Measurements from ENCODE around the gene CLIP3. TPM values are rescaled to one million over a fixed set of nuclear protein-coding genes. Genes with fewer than 3 reads are reported as not detected.
A peak's percentile ranks its signal among the peaks of the same experiment; 100 is the strongest.

The CLIP3 gene
- total RNA-seq, 4 donors from 2014 or later: 2.2 to 3.0 (median 2.7) TPM

DNA sequence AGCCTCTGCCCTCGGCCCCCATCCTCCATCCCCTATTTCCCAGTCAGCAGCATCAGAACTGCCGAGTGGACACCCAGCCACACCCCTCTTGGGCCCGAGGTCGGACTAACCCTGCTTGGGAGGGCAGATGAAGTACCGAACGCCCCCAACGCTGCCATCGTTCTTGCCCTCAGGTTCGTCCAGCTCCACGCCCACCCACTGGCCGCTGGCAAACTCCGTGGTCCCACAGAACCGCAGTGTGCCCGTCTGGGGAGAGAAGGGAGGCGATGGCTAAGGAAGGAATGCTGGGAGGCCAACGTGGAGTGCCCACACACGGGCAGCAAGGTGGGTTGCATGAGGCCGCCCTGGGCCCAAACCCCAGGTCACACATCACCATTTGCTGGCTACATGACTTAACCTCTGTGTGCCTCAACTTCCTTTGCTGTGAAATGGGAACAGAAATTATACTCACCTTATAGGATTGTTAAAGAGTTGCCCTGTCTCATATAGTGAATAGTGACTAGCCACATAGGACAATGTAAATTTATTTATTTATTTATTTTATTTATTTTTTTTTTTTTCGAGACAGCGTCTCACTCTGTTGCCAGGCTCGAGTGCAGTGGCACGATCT lies 13.5 kb downstream of the CLIP3 start:
- Histone ChIP-seq H3K36me3 (peaks cover 37% of the 10 kb centered on the region), H3K27ac (no peak overlapping the region), H3K4me3 (no peak overlapping the region), H3K27me3 (no peaks in the 10 kb centered on the region), H3K9me3 (no peaks in the 10 kb centered on the region), H3K4me1 (peaks cover 8% of the 10 kb centered on the region)
- WGBS: 94% methylated on average over 16 of the region's 22 CpGs
- TF ChIP-seq POLR2A (IDR thresholded peaks at IDR 0.05): no peak
- TF ChIP-seq, protein P1, sequence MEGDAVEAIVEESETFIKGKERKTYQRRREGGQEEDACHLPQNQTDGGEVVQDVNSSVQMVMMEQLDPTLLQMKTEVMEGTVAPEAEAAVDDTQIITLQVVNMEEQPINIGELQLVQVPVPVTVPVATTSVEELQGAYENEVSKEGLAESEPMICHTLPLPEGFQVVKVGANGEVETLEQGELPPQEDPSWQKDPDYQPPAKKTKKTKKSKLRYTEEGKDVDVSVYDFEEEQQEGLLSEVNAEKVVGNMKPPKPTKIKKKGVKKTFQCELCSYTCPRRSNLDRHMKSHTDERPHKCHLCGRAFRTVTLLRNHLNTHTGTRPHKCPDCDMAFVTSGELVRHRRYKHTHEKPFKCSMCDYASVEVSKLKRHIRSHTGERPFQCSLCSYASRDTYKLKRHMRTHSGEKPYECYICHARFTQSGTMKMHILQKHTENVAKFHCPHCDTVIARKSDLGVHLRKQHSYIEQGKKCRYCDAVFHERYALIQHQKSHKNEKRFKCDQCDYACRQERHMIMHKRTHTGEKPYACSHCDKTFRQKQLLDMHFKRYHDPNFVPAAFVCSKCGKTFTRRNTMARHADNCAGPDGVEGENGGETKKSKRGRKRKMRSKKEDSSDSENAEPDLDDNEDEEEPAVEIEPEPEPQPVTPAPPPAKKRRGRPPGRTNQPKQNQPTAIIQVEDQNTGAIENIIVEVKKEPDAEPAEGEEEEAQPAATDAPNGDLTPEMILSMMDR (IDR thresholded peaks at IDR 0.05): no peak
- DNase-seq (ENCODE audit: low spot score in 2 of 2): no peak

DNA sequence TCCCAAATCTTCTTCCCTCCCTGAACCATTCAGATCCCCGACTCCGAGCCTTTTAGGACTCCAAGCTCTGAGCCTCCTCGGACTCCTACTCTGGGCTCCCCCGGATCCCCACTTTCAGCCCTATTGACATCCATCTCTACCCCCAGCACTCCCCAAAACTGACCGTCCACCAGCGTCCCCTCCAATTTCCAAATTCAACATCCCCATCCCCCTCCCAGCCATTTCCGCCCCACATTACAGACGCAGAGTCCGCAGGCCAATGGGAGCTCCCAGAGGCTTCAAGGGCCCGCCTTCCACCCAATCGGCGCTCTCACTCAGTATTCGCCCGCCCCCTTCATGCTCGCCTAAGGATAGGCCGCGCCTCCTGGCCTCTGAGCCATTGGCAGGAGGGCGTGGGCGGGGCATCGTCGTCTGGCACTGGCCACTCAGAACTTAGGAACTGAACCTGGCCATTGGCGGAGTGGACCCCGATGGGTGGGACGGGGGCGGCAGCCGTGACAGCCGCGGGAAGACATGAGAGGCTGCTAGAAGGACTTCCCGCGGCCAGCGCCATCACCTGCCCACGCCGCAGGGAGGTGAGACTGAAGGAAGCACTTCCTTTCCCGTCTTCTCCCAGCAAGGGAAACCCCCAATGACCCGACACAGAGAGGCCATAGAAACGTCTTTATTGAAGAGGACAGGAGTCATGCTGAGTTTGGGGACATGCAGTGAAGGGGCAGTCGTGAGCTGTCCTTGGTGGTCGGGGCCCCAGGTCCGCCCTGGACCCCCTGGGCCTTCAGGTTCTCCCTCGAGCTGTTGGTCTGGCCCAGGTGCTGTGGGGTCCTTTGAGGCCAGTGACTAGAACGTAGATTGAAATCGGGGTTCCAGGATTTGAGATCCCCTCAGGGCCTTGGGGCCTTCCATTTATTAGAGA lies 18.4 kb downstream of the CLIP3 start, which contains the start of gene ALKBH6:
Gene ALKBH6 (minus strand): TSS at position 202 of the 913 bp plus-strand sequence. CDS start 816 bp downstream, outside the sequence.
- peak in 1 of 3 donors; percentile 38 for TF ChIP-seq POLR2AphosphoS5 (IDR thresholded peaks at IDR 0.05)
- no peak for TF ChIP-seq EP300 (IDR thresholded peaks at IDR 0.05)
- Histone ChIP-seq H3K36me3 (peaks cover 9% of the 10 kb centered on the region), H3K9me3 (no peaks in the 10 kb centered on the region), H3K4me3 (peak within 1 kb of the TSS; percentile 64), H3K4me1 (peaks cover 23% of the 10 kb centered on the region), H3K27me3 (no peaks in the 10 kb centered on the region), H3K27ac (peak within 1 kb of the TSS; percentile 72)
- peak; percentile 100 for DNase-seq (ENCODE audit: low spot score in 2 of 2)
- WGBS: under 1% methylated on average over 32 of the region's 42 CpGs

GRCh38 chr19:36013280-36014011 lies 19.2 kb downstream of the CLIP3 start:
- 30% methylated on average over 15 of the region's 15 CpGs for WGBS
- no peaks in the 10 kb centered on the region for H3K9me3 ChIP-seq
- H3K27ac ChIP-seq: peak overlapping the region; percentile 72
- no peaks in the 10 kb centered on the region for H3K27me3 ChIP-seq
- no peak for DNase-seq (ENCODE audit: low spot score in 2 of 2)
- peaks cover 31% of the 10 kb centered on the region for H3K4me1 ChIP-seq
- TF ChIP-seq, protein P1 (IDR thresholded peaks at IDR 0.05): no peak
- TF ChIP-seq EP300 (IDR thresholded peaks at IDR 0.05) (no peak), POLR2AphosphoS5 (IDR thresholded peaks at IDR 0.05) (no peak), POLR2A (IDR thresholded peaks at IDR 0.05) (no peak)
- peak overlapping the region; percentile 64 for H3K4me3 ChIP-seq
- H3K36me3 ChIP-seq: peaks cover 9% of the 10 kb centered on the region

GRCh38 chr19:36010402-36010801 lies 22.3 kb downstream of the CLIP3 start:
- no peaks in the 10 kb centered on the region for H3K27me3 ChIP-seq
- 85% methylated on average over 11 of the region's 11 CpGs for WGBS
- peaks cover 33% of the 10 kb centered on the region for H3K4me1 ChIP-seq
- TF ChIP-seq POLR2AphosphoS5 (IDR thresholded peaks at IDR 0.05) (no peak), POLR2A (IDR thresholded peaks at IDR 0.05) (no peak), EP300 (IDR thresholded peaks at IDR 0.05) (no peak)
- TF ChIP-seq, protein P1 (IDR thresholded peaks at IDR 0.05): no peak
- H3K36me3 ChIP-seq: no peaks in the 10 kb centered on the region
- no peak overlapping the region for H3K27ac ChIP-seq
- no peak overlapping the region for H3K4me3 ChIP-seq
- H3K9me3 ChIP-seq: no peaks in the 10 kb centered on the region
- DNase-seq (ENCODE audit: low spot score in 2 of 2): no peak

DNA sequence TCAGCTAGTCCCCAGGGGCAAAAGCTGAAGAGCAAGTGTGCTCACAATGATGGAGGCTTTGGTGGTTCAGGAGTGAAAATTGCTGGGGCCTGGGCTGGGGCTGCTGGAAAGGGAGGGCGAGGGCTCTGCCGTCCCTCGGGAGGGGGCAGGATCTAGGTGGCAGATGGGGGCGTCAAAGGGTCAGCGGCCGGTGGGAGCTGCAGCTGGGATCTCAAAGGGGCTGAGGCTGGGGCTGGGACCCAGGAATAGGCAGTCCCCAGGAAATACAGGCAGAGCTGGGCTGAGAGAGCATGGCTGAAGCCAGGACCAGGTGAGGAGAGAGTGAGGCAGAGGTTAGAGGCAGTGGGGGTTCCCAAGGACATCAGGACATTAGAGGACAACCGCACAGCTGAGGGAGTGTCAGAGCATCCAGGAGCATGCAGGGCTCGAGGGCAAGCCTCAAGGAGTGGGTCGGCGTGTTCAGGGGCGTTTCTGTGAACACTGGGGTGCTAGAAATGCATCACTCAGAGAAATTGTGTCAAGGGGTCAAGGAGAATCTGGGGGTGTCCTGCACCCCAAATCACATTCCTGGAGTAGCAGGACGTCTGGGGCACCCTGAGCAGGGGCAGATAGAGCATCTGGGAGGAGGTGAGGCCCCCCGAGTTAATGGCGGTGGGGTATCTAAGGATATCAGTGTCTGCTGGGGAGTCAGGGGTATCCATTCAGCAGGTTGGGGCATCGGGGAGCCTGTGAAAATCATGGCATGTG lies 22.9 kb downstream of the CLIP3 start:
- H3K27ac ChIP-seq: no peak overlapping the region
- H3K9me3 ChIP-seq: no peaks in the 10 kb centered on the region
- peaks cover 30% of the 10 kb centered on the region for H3K4me1 ChIP-seq
- 50% methylated on average over 15 of the region's 15 CpGs for WGBS
- peak overlapping the region; percentile 56 for H3K4me3 ChIP-seq
- DNase-seq (ENCODE audit: low spot score in 2 of 2): no peak
- TF ChIP-seq POLR2A (IDR thresholded peaks at IDR 0.05) (no peak), EP300 (IDR thresholded peaks at IDR 0.05) (no peak), POLR2AphosphoS5 (IDR thresholded peaks at IDR 0.05) (no peak)
- TF ChIP-seq, protein P1 (IDR thresholded peaks at IDR 0.05): no peak
- H3K27me3 ChIP-seq: no peaks in the 10 kb centered on the region
- H3K36me3 ChIP-seq: no peaks in the 10 kb centered on the region

Data from suprapubic skin (tissue), 4 donors.